HepG2 (cell line): ENCODE results near the gene IYD. TPM values are rescaled to one million over a fixed set of nuclear protein-coding genes. Genes with fewer than 3 reads are reported as not detected.

Source experiments
- ZNF318 ChIP-seq: sonication (generic); formaldehyde crosslinking; IDR thresholded peaks from 2 replicates; pipeline ENCODE4 v1.4.0; 2020; ENCODE audit warnings: mild to moderate bottlenecking, missing genetic modification reagents
- ZNF326 ChIP-seq: sonication (generic); formaldehyde crosslinking; IDR thresholded peaks from 2 replicates; pipeline ENCODE4 v1.4.0; 2020; ENCODE audit warnings: missing genetic modification reagents, borderline replicate concordance
- ZNF674 ChIP-seq: sonication (generic); formaldehyde crosslinking; IDR thresholded peaks from 2 replicates; pipeline ENCODE4 v1.5.0; 2020; ENCODE audit warnings: low read depth, mild to moderate bottlenecking, missing genetic modification reagents
- polyA plus RNA-seq, 8 experiments: library from polyadenylated mRNA; depleted of rRNA in 3 of 8; stranded (reverse) in 7 of 8; unstranded in 1 of 8; fragments of >200 nt; fragmentation: Illumina TruSeq in 4 of 8; extraction: Trizol in 4 of 8; gene quantifications; 2 replicates each; pipeline versions ENCODE4 v1.2.1 to v1.2.3, GENCODE V29; 2011 to 2016; ENCODE audit warnings: low read depth in 4 of 8, missing spikeins in 1 of 8, mixed read lengths in 1 of 8; ENCODE audit not compliant: insufficient read depth in 1 of 8
- total RNA-seq, 5 experiments: library from RNA; depleted of rRNA; stranded (reverse); fragments of >200 nt; fragmentation: Illumina TruSeq; extraction: Trizol; gene quantifications; 2 replicates each; pipeline ENCODE4 v1.2.3, GENCODE V29; 2016; ENCODE audit warnings: low read depth in 1 of 5

IYD gene
- total and polyA plus RNA-seq, 2 of the 13 experiments (the other 11 are each of a cell fraction or from before 2014, with no cell fraction given): 0.01 to 0.46 TPM

- no peak for TF ChIP-seq ZNF326 (CRISPR knock-in tag)
- no peak for TF ChIP-seq ZNF318 (CRISPR knock-in tag)
- no peak for TF ChIP-seq ZNF674 (CRISPR knock-in tag)
Measured at GRCh38 chr6:150395388-150396009, 26.7 kb downstream of the IYD start (continued).
